HG03442 (cell line): Measurements from ENCODE around the gene NELFCD.

Experiments used
- ATAC-seq: cut with Tn5 transposase; IDR thresholded peaks from one replicate; pipeline ENCODE4 v1.9.1; 2021; ENCODE audit warnings: mild to moderate bottlenecking, moderate library complexity; ENCODE audit not compliant: unreplicated experiment

The NELFCD gene

GRCh38 chr20:59042796-59043631 lies 62.0 kb downstream of the NELFCD start:
- ATAC-seq = peak; percentile 89

- no peak for ATAC-seq
Observed at GRCh38 chr20:59043698-59044097, 62.6 kb downstream of the NELFCD start.

GRCh38 chr20:59044295-59044694 lies 63.2 kb downstream of the NELFCD start:
- ATAC-seq = no peak
